Epithelial cell of esophagus (primary cell): ENCODE results near the gene RPL37.
A peak's percentile ranks its signal among the peaks of the same experiment; 100 is the strongest.
"Not testable (repeated sequence)": the region's sequence is repeated elsewhere in the genome, so short reads cannot be mapped to it uniquely, and the experiment has no call there.

ENCODE experiments used
- DNase-seq: peaks from one replicate; pipeline ENCODE4 v3.0.0; 2010; ENCODE audit warnings: low read depth
- H3K4me3 ChIP-seq: 2 replicates; pipeline ENCODE4 v1.5.1; 2011; ENCODE audit warnings: mild to moderate bottlenecking, low read length, control low read depth
- CTCF ChIP-seq: IDR thresholded peaks from 2 replicates; pipeline ENCODE4 v1.5.1; 2011; ENCODE audit warnings: low read depth, mild to moderate bottlenecking, low read length, control low read depth, inconsistent platforms; ENCODE audit not compliant: insufficient read depth; ENCODE audit errors: missing control alignments

The RPL37 gene

GRCh38 chr5:40801771-40802562 is 33.1 kb downstream of the RPL37 start:
- no peak for DNase-seq
- no peak overlapping the region for H3K4me3 ChIP-seq
- TF ChIP-seq CTCF, result no peak

- no peak for TF ChIP-seq CTCF
- H3K4me3 ChIP-seq, result no peak overlapping the region
These were observed 35.8 kb downstream of the RPL37 start for GRCh38 chr5:40799258-40799657.

GRCh38 chr5:40798801-40799210 is 36.2 kb downstream of the RPL37 start:
- no peak for TF ChIP-seq CTCF
- no peak for DNase-seq
- peak overlapping the region; percentile 76 for H3K4me3 ChIP-seq

More at GRCh38 chr5:40799258-40799657, 35.8 kb downstream of the RPL37 start:
- no peak for DNase-seq

GRCh38 chr5:40798012-40798800 is 36.8 kb downstream of the RPL37 start, which contains the start of gene PRKAA1:
Gene PRKAA1, minus strand, starts transcription at chr5:40798374. Its CDS starts 185 bp downstream, at chr5:40798189.
- peak within 1 kb of the TSS; percentile 76 for H3K4me3 ChIP-seq
- peak; percentile 90 for DNase-seq
- peak; percentile 43 for TF ChIP-seq CTCF

GRCh38 chr5:40797273-40798011 is 37.6 kb downstream of the RPL37 start:
- H3K4me3 ChIP-seq, result peak overlapping the region; percentile 76
- TF ChIP-seq CTCF, result no peak
- peak; percentile 63 for DNase-seq

- TF ChIP-seq CTCF, result no peak
- peak; percentile 48 for DNase-seq
- peak overlapping the region; percentile 76 for H3K4me3 ChIP-seq
These were observed 38.5 kb downstream of the RPL37 start for GRCh38 chr5:40796487-40796889.

GRCh38 chr5:40794877-40795276 is 40.1 kb downstream of the RPL37 start:
- not testable (repeated sequence) for H3K4me3 ChIP-seq, DNase-seq

- H3K4me3 ChIP-seq, DNase-seq: not testable (repeated sequence)
These were observed 40.7 kb downstream of the RPL37 start for GRCh38 chr5:40794340-40794739.

GRCh38 chr5:40792691-40793090 is 42.3 kb downstream of the RPL37 start:
- H3K4me3 ChIP-seq, DNase-seq: not testable (repeated sequence)
